Skeletal muscle cell (primary cell): ENCODE data around the gene TSPAN15.

Experiments used
- DNase-seq: peaks from one replicate; pipeline ENCODE4 v3.0.0-alpha.2; 2010; ENCODE audit warnings: low read depth
- H3K4me3 ChIP-seq: 2 replicates; pipeline ENCODE4 v1.5.1; 2011; ENCODE audit warnings: low read depth, mild to moderate bottlenecking, control low read depth, low read length, moderate library complexity

Gene TSPAN15

DNA sequence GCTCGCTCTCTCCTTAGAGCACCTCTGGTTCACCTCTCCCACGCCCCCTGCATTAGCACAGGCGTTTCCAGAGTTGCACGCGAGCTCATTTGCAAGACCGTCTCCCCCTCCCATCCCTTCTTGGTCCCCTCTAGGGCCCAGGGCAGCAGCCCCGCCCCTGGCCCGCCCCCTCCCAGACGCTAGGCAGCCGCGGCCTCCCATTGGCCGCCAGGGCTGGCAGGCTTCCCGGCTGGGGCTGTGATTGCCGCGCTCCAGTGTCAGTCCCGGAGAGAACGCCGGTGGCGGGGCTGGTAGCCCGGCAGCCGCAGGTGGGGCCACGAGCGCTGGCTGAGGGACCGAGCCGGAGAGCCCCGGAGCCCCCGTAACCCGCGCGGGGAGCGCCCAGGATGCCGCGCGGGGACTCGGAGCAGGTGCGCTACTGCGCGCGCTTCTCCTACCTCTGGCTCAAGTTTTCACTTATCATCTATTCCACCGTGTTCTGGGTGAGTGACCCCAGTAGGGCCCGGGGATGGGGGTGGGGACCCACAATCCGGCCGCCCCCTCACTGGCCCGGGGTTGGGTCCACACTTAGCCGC, at the start of gene TSPAN15:
TSPAN15 (plus strand) TSS at position 257 of the 575 bp plus-strand sequence; CDS start at position 387, 130 bp downstream.
- peak within 1 kb of the TSS; percentile 54 for H3K4me3 ChIP-seq

DNA sequence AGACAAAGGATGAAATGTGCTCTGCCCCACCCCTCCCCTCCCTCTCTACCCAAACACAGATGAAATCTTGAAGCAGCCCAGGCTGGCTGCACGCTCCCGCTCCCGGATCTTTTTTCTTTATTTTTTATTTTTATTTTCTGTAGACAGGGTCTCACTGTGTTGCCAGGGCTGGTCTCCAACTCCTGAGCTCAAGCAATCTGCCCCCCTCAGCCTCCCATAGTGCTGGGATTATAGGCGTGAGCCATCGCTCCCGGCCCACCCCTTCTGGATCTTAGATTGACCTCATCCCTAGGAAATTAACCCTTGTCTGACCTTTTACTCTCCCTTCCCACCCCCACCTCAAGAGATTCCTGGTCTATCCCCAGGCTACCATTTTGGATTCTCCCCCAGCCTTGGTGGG, 48.9 kb upstream of the TSPAN15 start:
- DNase-seq: no peak
- H3K4me3 ChIP-seq: no peak overlapping the region

More for the DNA sequence above, at the start of gene TSPAN15:
- no peak for DNase-seq

DNA sequence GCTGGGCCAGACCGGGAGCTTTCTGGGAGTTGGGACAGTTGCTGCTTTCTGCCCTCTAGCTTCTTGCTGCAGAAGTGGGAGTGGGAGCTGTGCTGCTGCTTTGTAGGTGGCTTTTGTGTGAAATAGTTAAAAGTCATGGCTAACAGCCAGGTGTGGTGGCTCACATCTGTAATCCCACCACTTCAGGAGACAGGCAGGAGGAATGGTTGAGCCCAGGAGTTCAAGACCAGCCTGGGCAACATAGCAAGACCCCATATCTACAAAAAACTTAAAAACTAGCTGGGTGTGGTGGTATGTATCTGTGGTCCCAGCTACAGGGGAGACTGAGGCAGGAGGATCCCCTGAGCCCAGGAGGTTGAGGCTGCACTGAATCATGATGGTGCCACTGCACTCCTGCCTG, 48.2 kb upstream of the TSPAN15 start:
- no peak for DNase-seq
- no peak overlapping the region for H3K4me3 ChIP-seq

GRCh38 chr10:69403519-69403918, 47.7 kb upstream of the TSPAN15 start:
- DNase-seq: peak; percentile 59
- no peak overlapping the region for H3K4me3 ChIP-seq

- no peak overlapping the region for H3K4me3 ChIP-seq
- DNase-seq: no peak
These were observed 46.5 kb upstream of the TSPAN15 start for GRCh38 chr10:69404786-69405185.

- H3K4me3 ChIP-seq: no peak overlapping the region
- no peak for DNase-seq
These were observed 46.0 kb upstream of the TSPAN15 start for GRCh38 chr10:69405221-69405620.

GRCh38 chr10:69406302-69406811, 44.9 kb upstream of the TSPAN15 start:
- H3K4me3 ChIP-seq: no peak overlapping the region
- DNase-seq: no peak

- H3K4me3 ChIP-seq: no peak overlapping the region
- DNase-seq: no peak
These were observed 44.3 kb upstream of the TSPAN15 start for GRCh38 chr10:69406816-69407580.

- no peak overlapping the region for H3K4me3 ChIP-seq
- DNase-seq: no peak
These were observed 43.5 kb upstream of the TSPAN15 start for GRCh38 chr10:69407621-69408301.

GRCh38 chr10:69408318-69409175, 42.7 kb upstream of the TSPAN15 start:
- peak overlapping the region; percentile 46 for H3K4me3 ChIP-seq
- peak; percentile 72 for DNase-seq

DNA sequence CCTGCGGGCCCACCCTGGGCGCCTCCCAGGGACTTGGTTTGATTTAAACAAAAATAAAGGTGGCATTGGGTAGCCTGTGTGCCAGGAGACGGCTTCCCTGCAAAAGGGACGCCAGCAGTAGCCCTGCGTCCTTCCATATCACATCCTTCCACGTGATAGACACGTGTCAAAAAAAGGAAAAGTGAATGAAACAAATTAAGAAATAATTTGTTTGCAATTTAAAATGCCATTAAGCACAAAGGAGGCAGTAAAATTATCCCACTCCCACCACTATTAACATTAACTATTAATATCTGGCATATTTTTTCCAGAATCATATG, 42.1 kb upstream of the TSPAN15 start:
- no peak for DNase-seq
- H3K4me3 ChIP-seq: peak overlapping the region; percentile 46

DNA sequence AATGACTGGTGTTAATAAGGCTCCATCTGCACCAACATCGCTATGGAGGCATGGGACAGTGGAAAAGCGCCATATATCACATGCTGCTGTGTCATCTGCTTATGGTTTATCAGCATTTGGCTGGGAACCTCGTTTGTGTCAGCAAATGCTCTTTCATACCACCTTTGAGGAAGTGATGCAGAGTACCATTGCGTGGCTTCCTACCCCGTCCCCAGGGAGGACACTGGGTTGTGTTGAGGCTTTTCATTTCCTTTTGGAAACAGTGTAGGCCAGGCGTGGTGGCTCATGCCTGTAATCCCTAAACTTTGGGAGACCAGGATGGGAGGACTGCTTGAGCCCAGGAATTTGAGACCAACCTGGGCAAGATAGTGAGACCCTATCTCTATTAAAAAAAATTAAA, 41.3 kb upstream of the TSPAN15 start:
- no peak for DNase-seq
- H3K4me3 ChIP-seq: no peak overlapping the region

DNA sequence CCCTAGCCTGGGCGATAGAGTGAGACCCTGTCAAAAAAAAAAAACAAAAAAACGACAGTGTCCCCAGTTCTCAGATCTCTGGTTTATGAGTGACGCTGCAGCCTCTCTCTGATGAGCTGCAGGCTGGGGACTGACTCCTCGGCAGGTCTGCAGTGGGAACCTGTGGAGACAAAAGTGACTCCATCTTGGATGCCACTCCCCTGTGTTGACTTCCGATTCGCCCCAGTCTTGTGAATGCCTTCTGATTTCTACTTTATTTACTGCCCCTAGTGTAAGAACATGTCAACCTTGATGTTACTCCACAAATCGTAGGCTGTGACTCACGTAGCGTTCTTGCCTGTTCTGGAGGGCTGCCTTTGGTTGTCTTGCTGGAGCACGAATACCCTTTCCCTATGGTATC, 40.8 kb upstream of the TSPAN15 start:
- no peak for DNase-seq
- H3K4me3 ChIP-seq: no peak overlapping the region

- H3K4me3 ChIP-seq: no peak overlapping the region
- no peak for DNase-seq
These were observed 39.8 kb upstream of the TSPAN15 start for GRCh38 chr10:69411476-69411875.

DNA sequence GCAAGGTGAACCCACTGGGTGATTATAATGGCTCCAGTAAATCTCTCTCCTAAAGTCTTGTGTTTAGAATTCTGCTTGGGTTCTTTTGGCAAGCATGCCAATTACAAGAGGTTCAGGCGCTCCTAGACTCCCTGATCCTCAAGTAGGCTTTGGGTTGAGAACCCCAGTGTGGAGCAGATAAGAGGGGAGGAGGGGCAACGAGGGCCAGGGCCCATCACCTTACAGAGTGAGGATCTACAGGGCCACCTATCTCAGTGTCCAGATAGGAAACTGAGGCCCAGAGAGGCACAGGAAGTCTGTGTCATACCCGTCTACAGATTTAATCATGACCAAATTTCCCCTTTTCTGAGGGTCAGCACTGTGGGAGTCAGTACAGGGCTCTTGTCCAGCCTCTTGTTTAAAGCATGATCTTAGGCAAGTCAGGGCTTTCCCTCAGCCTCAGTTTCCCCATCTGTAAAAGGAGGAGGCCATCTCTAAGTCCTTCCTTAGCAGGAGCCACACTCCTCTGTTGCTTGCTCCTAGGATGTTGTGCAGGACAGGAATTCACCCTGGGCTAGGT, 39.0 kb upstream of the TSPAN15 start:
- H3K4me3 ChIP-seq: no peak overlapping the region
- no peak for DNase-seq

- no peak overlapping the region for H3K4me3 ChIP-seq
- DNase-seq: peak; percentile 31
These were observed 37.9 kb upstream of the TSPAN15 start for GRCh38 chr10:69413221-69413865.

- H3K4me3 ChIP-seq: no peak overlapping the region
- DNase-seq: no peak
These were observed 36.9 kb upstream of the TSPAN15 start for GRCh38 chr10:69414036-69415018.

DNA sequence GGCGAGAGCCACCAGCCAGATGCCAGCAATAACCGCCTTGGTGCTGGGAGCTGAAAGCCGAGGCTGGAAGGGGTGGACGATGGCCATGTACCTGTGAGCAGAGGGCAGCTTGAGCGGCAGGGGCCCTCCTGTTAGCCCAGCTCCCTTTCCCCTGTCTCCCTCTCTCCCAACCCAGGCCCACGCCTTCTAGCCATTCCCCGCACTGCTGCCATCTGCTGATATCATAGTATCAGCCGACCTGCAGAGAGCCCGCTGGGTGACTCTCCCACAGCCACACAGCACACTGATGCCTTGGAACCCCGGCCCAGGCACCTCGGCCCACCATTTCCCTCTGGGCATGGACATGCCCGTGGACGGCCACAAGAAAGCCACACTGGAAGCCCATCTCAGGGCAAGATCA, 36.2 kb upstream of the TSPAN15 start:
- no peak for DNase-seq
- no peak overlapping the region for H3K4me3 ChIP-seq
